Stimulated activated CD4-positive, alpha-beta T cell treated with anti-CD3 and anti-CD28 coated beads, Interleukin-4, amount 100 ng/mL, for 4 hours (primary cell): ENCODE data around the gene DCP1A.

Experiments
- DNase-seq, 2 experiments: peaks; one replicate each; pipeline ENCODE4 v3.0.0-alpha.2; 2020

Gene DCP1A

GRCh38 chr3:53242642-53243041 lies 104.7 kb downstream of the DCP1A start:
- DNase-seq: no peak

GRCh38 chr3:53242155-53242554 lies 105.2 kb downstream of the DCP1A start:
- DNase-seq: no peak

DNA sequence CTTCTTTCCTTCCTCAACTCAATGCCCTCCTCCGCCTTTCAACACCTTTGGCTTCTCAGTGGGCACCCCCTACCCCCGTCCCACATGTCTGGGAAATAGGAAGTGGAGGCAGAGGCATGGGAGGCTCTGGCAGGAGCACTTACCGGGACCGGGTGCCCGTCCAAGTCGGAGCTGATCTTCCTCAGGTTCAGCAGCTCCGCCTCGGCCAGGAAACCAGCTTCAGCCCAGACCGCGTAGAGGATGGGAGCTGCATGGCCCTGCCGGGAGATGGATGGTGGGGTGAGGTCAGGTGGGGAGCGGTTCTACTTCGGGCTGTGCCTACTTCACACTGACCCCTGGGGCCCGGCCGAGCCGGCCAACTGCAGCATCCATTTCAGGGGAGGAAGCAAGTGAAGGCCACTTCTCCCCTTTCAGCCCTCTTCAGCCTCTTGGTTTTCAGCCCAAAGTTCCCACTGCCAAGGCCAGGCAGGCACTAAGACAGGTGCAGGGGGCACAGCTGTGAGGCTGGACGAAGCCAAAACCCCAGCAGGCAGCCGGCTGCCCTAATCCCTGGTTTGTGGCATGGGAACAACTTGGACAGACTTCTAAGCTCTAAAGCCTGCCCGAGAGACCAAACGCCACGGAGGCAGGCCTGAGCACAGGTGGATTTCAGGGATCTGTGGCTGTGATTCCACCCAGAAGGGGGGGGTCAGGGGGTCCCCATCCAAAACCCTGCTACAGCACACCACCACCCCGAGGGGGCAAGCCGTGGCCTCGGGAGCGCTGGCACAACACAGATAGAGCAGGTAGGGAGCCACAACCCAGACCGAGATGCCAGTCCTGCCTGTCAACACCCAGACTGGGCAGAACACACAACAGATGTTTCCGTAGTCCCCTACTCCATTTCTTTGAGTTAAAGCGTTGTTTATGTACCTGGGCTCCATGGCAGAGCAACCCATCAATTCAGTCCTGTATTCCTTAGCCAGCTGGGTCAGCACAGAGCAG lies 106.1 kb downstream of the DCP1A start:
- no peak for DNase-seq

- DNase-seq: no peak
These were observed 107.5 kb downstream of the DCP1A start for GRCh38 chr3:53239800-53240199.

DNA sequence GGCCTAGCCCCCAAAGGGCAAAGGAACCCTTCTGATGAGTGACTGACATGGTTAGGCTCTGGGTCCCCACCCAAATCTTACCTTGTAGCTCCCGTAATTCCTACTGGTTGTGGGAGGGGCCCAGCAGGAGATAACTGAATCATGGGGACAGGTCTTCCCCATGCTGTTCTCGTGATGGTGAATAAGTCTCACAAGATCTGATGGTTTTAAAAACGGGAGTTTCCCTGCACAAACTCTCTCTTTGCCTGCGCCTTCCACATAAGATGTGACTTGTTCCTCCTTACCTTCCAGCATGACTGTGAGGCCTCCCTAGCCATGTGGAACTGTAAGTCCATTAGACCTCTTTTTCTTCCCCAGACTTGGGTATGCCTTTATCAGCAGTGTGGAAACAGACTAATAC lies 108.5 kb downstream of the DCP1A start:
- DNase-seq: no peak

- no peak for DNase-seq
These were observed 109.1 kb downstream of the DCP1A start for GRCh38 chr3:53238051-53238850.

GRCh38 chr3:53236112-53236841 lies 111.1 kb downstream of the DCP1A start:
- no peak for DNase-seq

- no peak for DNase-seq
These were observed 111.8 kb downstream of the DCP1A start for GRCh38 chr3:53235545-53235944.

DNA sequence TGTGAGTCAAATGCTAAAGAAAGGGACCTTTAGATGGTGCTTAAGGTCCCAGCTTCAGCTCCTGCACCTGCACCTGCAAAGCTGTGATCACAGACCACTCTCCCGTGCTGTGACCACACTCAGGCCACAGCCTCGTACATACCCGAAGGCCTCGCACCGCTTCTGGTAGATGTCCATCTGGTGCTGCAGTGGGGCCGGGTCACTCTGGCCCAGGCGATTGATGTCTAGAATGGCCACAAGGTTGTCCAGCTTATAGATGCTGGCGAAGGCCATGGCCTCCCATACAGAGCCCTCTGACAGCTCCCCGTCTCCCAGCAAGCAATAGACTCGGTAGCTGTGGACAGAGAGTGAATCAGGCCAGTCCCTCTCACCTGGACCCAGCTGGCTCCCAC lies 112.5 kb downstream of the DCP1A start:
- no peak for DNase-seq

DNA sequence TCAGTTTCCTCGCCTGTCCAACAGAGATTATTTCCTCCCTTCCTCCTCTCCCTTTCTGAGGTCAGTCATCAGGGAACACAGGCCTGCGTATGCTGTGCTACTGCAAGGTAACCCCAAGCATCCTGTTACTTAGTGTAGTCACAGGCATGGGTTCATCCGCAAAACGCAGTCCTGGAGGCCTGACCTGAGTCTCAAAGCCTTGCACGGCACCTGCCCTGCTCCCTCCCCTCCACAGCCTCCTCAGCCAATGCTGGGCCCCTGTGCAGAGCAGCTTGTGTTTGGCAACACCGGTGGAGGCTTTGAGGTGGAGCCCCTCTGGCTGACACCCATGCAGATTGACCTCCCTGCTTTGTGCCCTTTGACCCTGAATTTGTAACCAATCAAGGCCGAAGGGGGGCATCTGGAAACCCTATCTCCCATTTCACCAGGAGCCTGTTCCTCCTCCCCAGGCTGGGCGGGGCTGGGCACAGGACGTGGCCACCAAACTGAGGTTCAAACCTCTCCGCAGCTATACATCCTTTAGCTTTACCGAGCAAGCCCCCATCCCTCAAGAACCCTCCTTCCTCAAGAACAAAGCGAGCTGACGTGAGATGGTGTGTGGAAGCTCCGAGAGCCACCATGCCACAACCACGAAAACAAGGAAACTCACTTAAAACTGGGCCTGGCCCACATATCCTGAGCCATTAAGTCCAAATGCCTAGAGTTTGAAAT lies 113.1 kb downstream of the DCP1A start:
- DNase-seq: no peak
